Fibroblast of lung (primary cell): ENCODE data around the gene CFAP100. TPM values are rescaled to one million over a fixed set of nuclear protein-coding genes. Genes with fewer than 3 reads are reported as not detected.

Experiments used
- DNase-seq, 2 donors: peaks; one replicate each; pipeline versions ENCODE4 v3.0.0 to v3.0.0-alpha.2; 2010; ENCODE audit warnings: low read depth in 2 of 2
- H2AFZ ChIP-seq: 2 replicates; pipeline ENCODE4 v1.5.1; 2012; ENCODE audit warnings: low read length, control low read depth, inconsistent platforms
- H3K27ac ChIP-seq: 2 replicates; pipeline ENCODE4 v1.5.1; 2011; ENCODE audit warnings: low read length, control low read depth; ENCODE audit not compliant: insufficient read depth
- H3K27me3 ChIP-seq: 2 replicates; pipeline ENCODE4 v1.5.1; 2011; ENCODE audit warnings: mild to moderate bottlenecking, low read length; ENCODE audit not compliant: control insufficient read depth, insufficient read depth
- H3K36me3 ChIP-seq: 2 replicates; pipeline ENCODE4 v1.5.1; 2011; ENCODE audit warnings: low read length; ENCODE audit not compliant: control insufficient read depth, insufficient read depth
- H3K4me1 ChIP-seq: 2 replicates; pipeline ENCODE4 v1.5.1; 2011; ENCODE audit warnings: low read length; ENCODE audit not compliant: control insufficient read depth, insufficient read depth; ENCODE audit errors: extremely low read depth
- H3K4me2 ChIP-seq: 2 replicates; pipeline ENCODE4 v1.5.1; 2011; ENCODE audit warnings: low read length, control low read depth; ENCODE audit not compliant: insufficient read depth; ENCODE audit errors: extremely low read depth
- H3K4me3 ChIP-seq, 4 experiments: fragments of 200-600 bp in 1 of 4; sonication (generic) in 1 of 4; replicated peaks in 1 of 4; 2 replicates each; pipeline ENCODE4 v1.5.1; 2011 to 2016; ENCODE audit warnings: low read length in 4 of 4, low read depth in 3 of 4, mild to moderate bottlenecking in 3 of 4, control low read depth in 2 of 4, inconsistent platforms in 1 of 4, mixed read lengths in 1 of 4; ENCODE audit not compliant: insufficient read depth in 1 of 4; ENCODE audit errors: control extremely low read depth in 1 of 4
- H3K79me2 ChIP-seq: 2 replicates; pipeline ENCODE4 v1.5.1; 2012; ENCODE audit warnings: mild to moderate bottlenecking, low read length, inconsistent platforms; ENCODE audit not compliant: control insufficient read depth, insufficient read depth
- H3K9ac ChIP-seq: 2 replicates; pipeline ENCODE4 v1.5.1; 2011; ENCODE audit warnings: mild to moderate bottlenecking, low read length, control low read depth; ENCODE audit not compliant: insufficient read depth
- H3K9me3 ChIP-seq: 2 replicates; pipeline ENCODE4 v1.5.1; 2012; ENCODE audit warnings: low read depth, low read length; ENCODE audit not compliant: control insufficient read depth, insufficient read depth
- H4K20me1 ChIP-seq: 2 replicates; pipeline ENCODE4 v1.5.1; 2011; ENCODE audit warnings: low read length; ENCODE audit not compliant: control insufficient read depth, insufficient read depth; ENCODE audit errors: extremely low read depth
- CTCF ChIP-seq, 2 donors: IDR thresholded peaks in 1 of 2; conservative IDR thresholded peaks in 1 of 2; 1 replicate in 1 of 2; 2 replicates in 1 of 2; pipeline ENCODE4 v1.5.1; 2011 to 2012; ENCODE audit warnings: low read length in 2 of 2, control low read depth in 1 of 2, inconsistent platforms in 1 of 2, low read depth in 1 of 2, mild to moderate bottlenecking in 1 of 2
- EZH2 ChIP-seq: IDR thresholded peaks from 2 replicates; pipeline ENCODE4 v1.5.1; 2012; ENCODE audit warnings: low read length, control low read depth, mild to moderate bottlenecking; ENCODE audit errors: missing control alignments
- polyA plus RNA-seq, 2 donors: library from polyadenylated mRNA; depleted of rRNA in 1 of 2; stranded (reverse) in 1 of 2; unstranded in 1 of 2; fragments of >200 nt; gene quantifications; 2 replicates each; pipeline ENCODE4 v1.2.1, GENCODE V29; 2011 to 2012; ENCODE audit warnings: missing spikeins in 1 of 2
- total RNA-seq: library from RNA; depleted of rRNA; stranded (reverse); fragments of >200 nt; gene quantifications from 2 replicates; pipeline ENCODE4 v1.2.1, GENCODE V29; 2014

The CFAP100 gene
- total and polyA plus RNA-seq, 2 donors (not counting 1 experiment from before 2014, with no cell fraction given): not detected

- Histone ChIP-seq H4K20me1 (no peaks in the 10 kb centered on the region), H3K9me3 (no peaks in the 10 kb centered on the region), H3K4me2 (no peak overlapping the region), H3K9ac (no peak overlapping the region), H3K4me1 (no peaks in the 10 kb centered on the region), H3K27ac (no peak overlapping the region), H3K4me3 (no peak overlapping the region), H3K36me3 (no peaks in the 10 kb centered on the region), H3K27me3 (no peaks in the 10 kb centered on the region), H2AFZ (no peak overlapping the region), H3K79me2 (no peaks in the 10 kb centered on the region)
- DNase-seq: no peak
- no peak for TF ChIP-seq EZH2
Measured at GRCh38 chr3:126376444-126376843, 18.3 kb upstream of the CFAP100 start.

GRCh38 chr3:126377211-126377610 is 17.5 kb upstream of the CFAP100 start:
- H3K4me1 ChIP-seq: no peaks in the 10 kb centered on the region
- TF ChIP-seq EZH2: no peak
- no peak for TF ChIP-seq CTCF (conservative IDR thresholded peaks at IDR 0.05 in 1 of 2, IDR thresholded peaks at IDR 0.05 in 1 of 2; ENCODE audit: low read depth in 1 of 2, low read length in 2 of 2)
- no peaks in the 10 kb centered on the region for H3K79me2 ChIP-seq
- H3K4me3 ChIP-seq: no peak overlapping the region
- H2AFZ ChIP-seq: no peak overlapping the region
- H3K9ac ChIP-seq: no peak overlapping the region
- no peak overlapping the region for H3K4me2 ChIP-seq
- no peaks in the 10 kb centered on the region for H4K20me1 ChIP-seq
- no peaks in the 10 kb centered on the region for H3K27me3 ChIP-seq
- no peaks in the 10 kb centered on the region for H3K9me3 ChIP-seq
- DNase-seq: no peak
- H3K27ac ChIP-seq: no peak overlapping the region
- no peaks in the 10 kb centered on the region for H3K36me3 ChIP-seq

- TF ChIP-seq EZH2 (no peak), CTCF (conservative IDR thresholded peaks at IDR 0.05 in 1 of 2, IDR thresholded peaks at IDR 0.05 in 1 of 2; ENCODE audit: low read depth in 1 of 2, low read length in 2 of 2) (no peak)
- no peak overlapping the region for H2AFZ ChIP-seq
- no peak overlapping the region for H3K27ac ChIP-seq
- H3K4me1 ChIP-seq: no peaks in the 10 kb centered on the region
- H3K36me3 ChIP-seq: no peaks in the 10 kb centered on the region
- no peak overlapping the region for H3K4me2 ChIP-seq
- H3K4me3 ChIP-seq: no peak overlapping the region
- no peak for DNase-seq
- no peaks in the 10 kb centered on the region for H3K9me3 ChIP-seq
- H3K79me2 ChIP-seq: no peaks in the 10 kb centered on the region
- H4K20me1 ChIP-seq: no peaks in the 10 kb centered on the region
- no peaks in the 10 kb centered on the region for H3K27me3 ChIP-seq
- no peak overlapping the region for H3K9ac ChIP-seq
Measured at GRCh38 chr3:126378341-126378751, 16.4 kb upstream of the CFAP100 start.
